Transverse colon (tissue), 4 donors: ENCODE measurements around the gene TDRD7. TPM values are rescaled to one million over a fixed set of nuclear protein-coding genes. Genes with fewer than 3 reads are reported as not detected.

Source experiments
- DNase-seq: peaks from one replicate; pipeline ENCODE4 v3.0.0-alpha.2; 2019
- H3K27ac ChIP-seq, 4 donors: fragments of 200-600 bp; sonication (generic); 2 replicates each; pipeline ENCODE4 v1.5.1; 2016 to 2018; ENCODE audit warnings: inconsistent platforms in 4 of 4
- H3K27me3 ChIP-seq: fragments of 200-600 bp; sonication (generic); 2 replicates; pipeline ENCODE4 v1.5.1; 2017; ENCODE audit warnings: inconsistent platforms
- H3K36me3 ChIP-seq, 4 donors: fragments of 200-600 bp; sonication (generic); 2 replicates each; pipeline ENCODE4 v1.5.1; 2017 to 2019; ENCODE audit warnings: inconsistent platforms in 4 of 4
- H3K4me1 ChIP-seq, 4 donors: fragments of 200-600 bp; sonication (generic); 2 replicates each; pipeline ENCODE4 v1.5.1; 2017 to 2020; ENCODE audit warnings: inconsistent platforms in 4 of 4
- H3K4me3 ChIP-seq, 4 donors: fragments of 200-600 bp; sonication (generic); 1 replicate in 1 of 4; 2 replicates in 3 of 4; pipeline versions ENCODE4 v1.5.1 to v1.6.1; 2017 to 2019; ENCODE audit warnings: inconsistent platforms in 4 of 4
- H3K9me3 ChIP-seq, 2 donors: fragments of 200-600 bp; sonication (generic); 2 replicates each; pipeline ENCODE4 v1.5.1; 2017 to 2019; ENCODE audit warnings: inconsistent platforms in 2 of 2
- CTCF ChIP-seq, 5 experiments: fragments of 200-600 bp in 3 of 5; fragments of 450-650 bp in 2 of 5; sonication (generic) in 3 of 5; IDR thresholded peaks; 1 replicate in 2 of 5; 2 replicates in 3 of 5; pipeline ENCODE4 v1.5.1; 2016 to 2017; ENCODE audit warnings: antibody characterized with exemption in 5 of 5, inconsistent platforms in 3 of 5, mild to moderate bottlenecking in 2 of 5, moderate library complexity in 1 of 5
- EP300 ChIP-seq: sonication (generic); formaldehyde crosslinking; IDR thresholded peaks from one replicate; pipeline ENCODE4 v1.6.1; 2017; ENCODE audit warnings: antibody characterized with exemption, low read depth
- POLR2A ChIP-seq: fragments of 450-650 bp; IDR thresholded peaks from one replicate; pipeline ENCODE4 v1.6.1; 2016; ENCODE audit warnings: antibody characterized with exemption, mild to moderate bottlenecking, moderate library complexity
- POLR2AphosphoS5 ChIP-seq, 3 donors: sonication (generic); formaldehyde crosslinking; IDR thresholded peaks; one replicate each; pipeline ENCODE4 v1.6.1; 2016; ENCODE audit warnings: antibody characterized with exemption in 3 of 3
- WGBS, 2 donors: methylation state at CpG; one replicate each; pipeline ENCODE4 v1.1.5; 2018; ENCODE audit warnings: low coverage in 1 of 2; 5-methylcytosine and 5-hydroxymethylcytosine counted together
- in situ Hi-C, 4 donors: fragments of 200-750 bp; cut with MboI; loops; one replicate each; pipeline versions ENCODE4 v1.15.0 to v1.15.1; 2017; ENCODE audit warnings: low sequenced_read_pairs in 3 of 4, low pct_ligation_motif_present in 1 of 4, low pct_unique_long_range_greater_than_20kb in 1 of 4
- intact Hi-C: fragments of 100-400 bp; cut with DNase I; formaldehyde crosslinking; loops from one replicate; pipeline ENCODE4 v1.15.1; 2023; ENCODE audit warnings: low total_unique reads
- total RNA-seq, 4 donors: library from RNA; depleted of rRNA; stranded (reverse); fragments of >200 nt; gene quantifications; one replicate each; pipeline ENCODE4 v1.1.0, GENCODE V29; 2016

Gene TDRD7
- total RNA-seq, 4 donors from 2014 or later, result 15.0 to 47.4 (median 31.4) TPM

- Histone ChIP-seq H3K27ac (no peak overlapping the region), H3K4me1 (peaks cover 7 to 35% (median 16%) of the 10 kb centered on the region in 4 donors)
Measured at GRCh38 chr9:97500263-97500662, 88.4 kb downstream of the TDRD7 start.

GRCh38 chr9:97500765-97501176 is 88.9 kb downstream of the TDRD7 start:
- 15 to 16% methylated on average over 6 of the region's 6 CpGs for WGBS, 2 donors
- Histone ChIP-seq H3K27me3 (peaks cover 52% of the 10 kb centered on the region), H3K4me1 (peaks cover 7 to 37% (median 16%) of the 10 kb centered on the region in 4 donors), H3K4me3 (peak overlapping the region; percentile 33 to 94 (median 83)), H3K9me3 (no peaks in the 10 kb centered on the region), H3K27ac (peak overlapping the region; percentile 50 to 79 (median 68)), H3K36me3 (peaks cover 0 to 9% (median 4%) of the 10 kb centered on the region in 4 donors)
- in situ Hi-C loops (no loop called here), intact Hi-C loops (no loop called here)
- no peak for DNase-seq
- TF ChIP-seq POLR2AphosphoS5 (IDR thresholded peaks at IDR 0.05), result no peak
- no peak for TF ChIP-seq POLR2A
- no peak for TF ChIP-seq EP300
- TF ChIP-seq CTCF (IDR thresholded peaks at IDR 0.05), result no peak

More at GRCh38 chr9:97500263-97500662, 88.4 kb downstream of the TDRD7 start:
- in situ Hi-C loops, result no loop called here
- Histone ChIP-seq H3K4me3 (no peak overlapping the region), H3K36me3 (peaks cover 0 to 12% (median 5%) of the 10 kb centered on the region in 4 donors), H3K27me3 (peaks cover 47% of the 10 kb centered on the region), H3K9me3 (no peaks in the 10 kb centered on the region)
- TF ChIP-seq POLR2A (no peak), CTCF (IDR thresholded peaks at IDR 0.05) (no peak), POLR2AphosphoS5 (IDR thresholded peaks at IDR 0.05) (no peak), EP300 (no peak)
- intact Hi-C loops, result no loop called here
- DNase-seq, result no peak
- 46 to 65% methylated on average over 5 of the region's 5 CpGs for WGBS, 2 donors

GRCh38 chr9:97501177-97501971 is 89.5 kb downstream of the TDRD7 start, which contains the start of gene TMOD1:
TSS of gene TMOD1 (plus strand) at chr9:97501666. CDS start at chr9:97524189, 22,523 bp downstream.
- H3K9me3 ChIP-seq, result no peaks in the 10 kb centered on the region
- peaks cover 53% of the 10 kb centered on the region for H3K27me3 ChIP-seq
- TF ChIP-seq POLR2A (no peak), EP300 (no peak), POLR2AphosphoS5 (IDR thresholded peaks at IDR 0.05) (peak in 1 of 3 donors; percentile 38), CTCF (IDR thresholded peaks at IDR 0.05) (peak in 1 of 5 experiments; percentile 25)
- H3K4me3 ChIP-seq, result peak within 1 kb of the TSS; percentile 63 to 94 (median 83)
- in situ Hi-C loops, result no loop called here
- WGBS, 2 donors, result 1% methylated on average over 28 of the region's 87 CpGs; no CpG with 5 or more reads in 1 of the 2 donors
- H3K4me1 ChIP-seq, result peaks cover 7 to 37% (median 16%) of the 10 kb centered on the region in 4 donors
- peak; percentile 79 for DNase-seq
- peak within 1 kb of the TSS; percentile 79 to 86 (median 84) for H3K27ac ChIP-seq
- peaks cover 0 to 4% (median under 1%) of the 10 kb centered on the region in 4 donors for H3K36me3 ChIP-seq
- intact Hi-C loops, result no loop called here

- Histone ChIP-seq H3K4me1 (peaks cover 7 to 37% (median 16%) of the 10 kb centered on the region in 4 donors), H3K9me3 (no peaks in the 10 kb centered on the region), H3K4me3 (peak overlapping the region; percentile 63 to 94 (median 83)), H3K27ac (peak overlapping the region; percentile 79 to 86 (median 84)), H3K27me3 (peaks cover 53% of the 10 kb centered on the region), H3K36me3 (peaks cover 0 to under 1% (median 0%) of the 10 kb centered on the region in 4 donors)
- 0% methylated on average over 10 of the region's 30 CpGs; no CpG with 5 or more reads in 1 of the 2 donors for WGBS, 2 donors
- TF ChIP-seq EP300 (no peak), POLR2AphosphoS5 (IDR thresholded peaks at IDR 0.05) (no peak), POLR2A (no peak), CTCF (IDR thresholded peaks at IDR 0.05) (no peak)
- intact Hi-C loops (no loop called here), in situ Hi-C loops (no loop called here)
- no peak for DNase-seq
Measured at GRCh38 chr9:97501972-97502221, 90.0 kb downstream of the TDRD7 start.
